HG03045 (cell line): Measurements from ENCODE around the gene ALKBH1.
"Not testable (repeated sequence)": the region's sequence is repeated elsewhere in the genome, so short reads cannot be mapped to it uniquely, and the experiment has no call there.

Experiments
- ATAC-seq: cut with Tn5 transposase; IDR thresholded peaks from one replicate; pipeline ENCODE4 v1.9.1; 2021; ENCODE audit warnings: mild to moderate bottlenecking, moderate library complexity; ENCODE audit not compliant: unreplicated experiment

The ALKBH1 gene

DNA sequence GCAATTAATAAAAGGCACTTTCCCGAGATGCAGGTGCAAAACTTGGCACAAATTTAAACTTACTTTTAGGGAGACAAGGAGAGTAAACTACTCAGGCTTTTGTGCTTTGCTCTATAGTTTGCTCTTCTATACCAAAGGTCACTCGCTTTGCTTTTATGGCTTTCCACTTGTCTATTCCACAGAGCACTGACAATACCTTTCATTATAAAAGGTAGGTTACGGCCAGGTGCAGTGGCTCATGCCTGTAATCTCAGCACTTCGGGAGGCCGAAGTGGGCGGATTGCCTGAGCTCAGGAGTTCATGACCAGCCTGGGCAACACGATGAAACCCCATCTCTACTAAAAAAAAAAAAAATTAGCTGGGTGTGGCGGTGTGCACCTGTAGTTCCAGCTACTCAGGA, 32.9 kb downstream of the ALKBH1 start:
- ATAC-seq: no peak

DNA sequence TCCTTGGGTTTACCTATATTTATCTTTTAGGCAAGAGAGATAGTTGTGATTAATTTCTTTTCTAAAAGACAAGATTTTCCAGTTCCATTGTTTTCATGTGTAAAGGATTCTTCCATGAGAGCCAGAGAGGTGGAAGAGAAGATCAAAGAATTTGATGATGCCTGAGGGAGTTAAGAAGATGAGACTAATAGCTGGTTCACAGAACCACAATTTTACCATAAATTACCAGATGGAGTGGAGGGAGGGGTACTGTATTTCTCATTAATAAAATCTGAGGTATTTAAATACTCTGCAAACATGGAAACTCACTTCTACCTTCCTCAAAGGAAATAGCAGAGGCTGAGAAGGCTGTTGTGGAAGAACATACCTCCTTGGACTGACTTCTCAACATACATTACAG, 34.6 kb downstream of the ALKBH1 start:
- no peak for ATAC-seq

DNA sequence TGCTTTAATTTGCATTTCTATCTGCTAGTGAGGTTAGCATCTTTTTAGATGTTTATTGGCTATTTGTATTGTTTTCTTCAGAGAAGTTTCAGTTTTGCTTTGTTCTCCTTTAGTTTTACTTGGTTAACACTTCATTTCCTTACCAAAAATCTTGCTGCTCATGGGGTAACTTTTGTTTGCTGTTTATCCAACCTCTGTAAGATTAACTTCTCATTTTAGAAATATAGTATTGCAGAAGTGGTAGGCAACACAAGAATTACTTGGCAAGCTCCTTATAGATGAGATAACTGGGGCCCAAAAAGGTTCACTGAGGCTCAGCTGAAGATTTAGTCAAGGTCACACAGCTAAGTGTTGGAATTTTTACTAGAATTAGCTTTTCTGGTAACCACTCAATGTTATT, 40.5 kb downstream of the ALKBH1 start:
- no peak for ATAC-seq

DNA sequence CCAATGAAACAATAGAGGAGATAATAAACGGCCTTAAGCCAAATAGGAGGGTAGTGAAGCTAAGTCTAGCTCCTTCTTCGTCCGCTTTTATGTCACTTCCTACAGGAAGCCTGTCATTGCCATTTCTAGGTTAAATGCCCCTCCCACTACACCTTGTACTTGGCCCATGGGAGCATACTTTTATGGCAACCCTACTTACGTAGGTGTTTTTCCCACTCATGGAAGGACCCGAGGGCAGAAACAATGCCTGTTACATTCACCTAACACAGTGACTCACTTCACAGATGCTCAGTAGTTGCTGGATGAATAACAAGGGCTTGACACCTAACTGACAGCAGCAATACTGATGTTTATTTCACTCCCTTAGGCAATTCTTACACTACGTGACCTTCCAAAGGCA, 44.5 kb downstream of the ALKBH1 start:
- no peak for ATAC-seq

DNA sequence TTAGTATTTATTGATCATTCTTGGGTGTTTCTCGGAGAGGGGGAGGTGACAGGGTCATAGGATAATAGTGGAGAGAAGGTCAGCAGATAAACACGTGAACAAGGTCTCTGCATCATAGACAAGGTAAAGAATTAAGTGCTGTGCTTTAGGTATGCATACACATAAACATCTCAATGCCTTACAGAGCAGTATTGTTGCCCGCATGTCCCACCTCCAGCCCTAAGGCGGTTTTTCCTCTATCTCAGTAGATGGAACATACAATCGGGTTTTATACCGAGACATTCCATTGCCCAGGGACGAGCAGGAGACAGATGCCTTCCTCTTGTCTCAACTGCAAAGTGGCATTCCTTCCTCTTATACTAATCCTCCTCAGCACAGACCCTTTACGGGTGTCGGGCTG, 46.3 kb downstream of the ALKBH1 start:
- not testable (repeated sequence) for ATAC-seq

DNA sequence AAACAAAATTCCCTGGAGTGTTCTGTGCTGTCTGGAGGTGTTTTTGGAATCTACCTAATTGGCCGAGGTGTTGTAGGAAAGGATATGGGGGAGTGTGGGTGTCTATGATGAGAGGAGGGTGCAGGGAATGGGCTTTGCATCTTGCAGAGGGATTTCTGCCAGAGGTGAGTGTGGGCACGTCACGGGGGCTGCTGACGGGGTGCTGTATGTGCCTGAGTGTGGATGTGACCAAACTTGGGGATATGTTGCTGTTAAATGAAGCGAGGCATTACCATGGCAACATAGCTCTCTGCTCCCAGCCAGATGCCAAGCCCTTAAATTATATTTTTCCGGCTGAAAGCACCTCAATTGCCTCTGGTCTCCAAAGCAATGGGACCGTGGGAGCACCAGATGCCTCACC, 47.1 kb downstream of the ALKBH1 start:
- no peak for ATAC-seq

DNA sequence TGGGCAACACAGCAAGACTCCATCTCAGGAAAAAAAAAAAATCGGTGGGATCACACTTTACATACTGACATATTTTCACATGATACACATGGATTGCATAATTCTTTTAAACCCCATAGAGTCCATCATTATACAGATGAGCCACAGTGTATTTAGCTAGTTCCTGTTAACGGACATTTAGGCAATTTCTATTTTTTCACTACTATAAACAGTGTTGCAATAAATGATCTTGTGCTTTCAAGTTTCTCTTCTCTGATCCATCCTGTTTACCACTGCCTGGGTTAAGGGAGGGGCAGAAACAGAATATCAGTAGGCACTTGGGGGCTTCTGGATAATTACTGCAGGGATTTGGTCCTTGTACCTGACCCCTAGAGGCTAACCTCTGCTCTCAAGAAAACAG, 48.0 kb downstream of the ALKBH1 start:
- no peak for ATAC-seq

DNA sequence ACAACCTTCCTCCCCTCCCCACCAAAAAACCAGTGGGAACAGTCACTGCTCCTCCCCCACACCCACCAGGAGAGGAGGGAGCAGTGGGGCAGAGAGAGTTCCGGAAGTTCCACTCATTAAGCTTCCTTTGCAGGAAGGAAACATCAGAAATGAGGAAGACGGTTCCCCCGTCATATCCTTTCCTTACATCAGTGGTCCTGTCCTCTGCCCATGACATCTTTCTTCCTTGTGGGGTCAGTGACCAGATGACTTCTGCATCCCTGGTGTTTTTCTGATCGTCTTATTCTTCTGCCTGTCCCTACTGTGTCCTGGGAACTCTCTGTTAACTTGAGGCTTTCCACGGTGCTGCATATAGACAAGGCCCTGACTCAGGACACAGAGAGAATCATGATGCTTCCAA, 50.5 kb downstream of the ALKBH1 start:
- no peak for ATAC-seq

DNA sequence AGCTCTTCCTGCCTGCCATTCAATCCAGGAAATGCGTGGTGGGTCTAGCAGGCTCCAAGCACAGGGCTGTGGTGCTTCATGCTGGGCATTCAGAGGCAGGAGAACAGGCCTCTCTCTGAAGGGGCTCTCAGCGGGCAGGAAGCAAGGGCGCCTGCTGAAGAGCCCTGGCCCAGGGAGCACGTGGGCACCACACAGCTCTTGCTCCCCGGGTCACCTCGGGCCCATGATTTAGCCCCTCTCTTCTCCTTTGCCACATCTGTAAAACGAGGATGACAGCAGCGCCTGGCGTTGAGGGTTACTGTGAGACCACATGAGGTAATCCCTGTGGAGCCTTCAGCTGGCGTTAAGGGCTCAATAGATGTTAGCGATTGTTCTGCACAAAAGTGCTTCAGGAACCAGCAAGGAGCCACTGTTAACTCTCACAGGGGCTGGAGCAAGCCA, 53.8 kb downstream of the ALKBH1 start:
- ATAC-seq: no peak

DNA sequence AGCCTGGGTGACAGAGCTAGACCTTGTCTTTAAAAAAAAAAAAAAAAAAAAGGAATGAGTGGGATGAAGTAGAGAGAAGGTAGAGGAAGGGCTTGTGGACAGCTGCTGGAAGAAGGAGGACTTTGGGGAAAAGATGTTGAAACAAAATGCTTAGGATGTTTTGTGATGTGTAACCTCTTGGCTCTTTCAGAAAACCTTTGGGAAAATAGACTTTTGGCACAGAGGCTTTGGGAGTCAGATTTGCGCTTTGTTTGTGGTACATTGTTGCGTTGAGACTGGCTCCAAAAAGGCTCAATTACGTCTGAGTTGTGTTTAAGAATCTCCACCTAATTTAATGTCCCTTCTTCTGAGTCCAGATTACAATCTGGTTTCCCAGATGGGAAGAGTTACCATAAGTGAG, 58.5 kb downstream of the ALKBH1 start:
- ATAC-seq: no peak

DNA sequence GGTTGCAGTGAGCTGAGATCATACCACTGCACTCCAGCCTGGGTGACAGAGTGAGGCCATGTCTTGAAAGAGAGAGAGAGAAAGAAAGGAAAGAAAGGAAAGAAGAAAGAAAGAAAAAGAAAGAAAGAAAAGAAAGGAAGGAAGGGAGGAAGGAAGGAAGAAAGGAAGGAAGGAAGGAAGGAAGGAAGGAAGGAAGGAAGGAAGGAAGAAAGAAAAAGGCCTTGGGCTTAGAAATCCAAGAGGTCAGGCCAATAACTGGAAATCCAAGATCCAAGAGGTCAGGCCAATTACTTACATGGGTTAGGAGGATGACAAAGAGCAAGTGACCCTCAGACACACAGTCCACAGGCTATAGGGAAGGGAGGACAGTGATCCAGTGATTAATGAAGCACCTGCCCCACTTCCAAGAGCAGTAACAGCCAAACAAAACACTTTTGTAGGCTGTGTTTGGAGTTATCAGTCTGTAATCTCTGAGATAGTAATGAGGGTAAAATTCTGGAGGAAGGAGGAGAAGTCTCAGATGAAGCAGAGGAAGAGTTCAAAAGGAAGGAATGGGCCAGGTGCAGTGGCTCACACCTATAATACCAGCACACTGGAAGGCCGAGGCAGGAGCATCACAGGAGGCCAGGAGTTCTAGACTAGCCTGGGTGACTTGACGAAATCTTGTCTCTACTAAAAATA, 59.2 kb downstream of the ALKBH1 start:
- no peak for ATAC-seq

DNA sequence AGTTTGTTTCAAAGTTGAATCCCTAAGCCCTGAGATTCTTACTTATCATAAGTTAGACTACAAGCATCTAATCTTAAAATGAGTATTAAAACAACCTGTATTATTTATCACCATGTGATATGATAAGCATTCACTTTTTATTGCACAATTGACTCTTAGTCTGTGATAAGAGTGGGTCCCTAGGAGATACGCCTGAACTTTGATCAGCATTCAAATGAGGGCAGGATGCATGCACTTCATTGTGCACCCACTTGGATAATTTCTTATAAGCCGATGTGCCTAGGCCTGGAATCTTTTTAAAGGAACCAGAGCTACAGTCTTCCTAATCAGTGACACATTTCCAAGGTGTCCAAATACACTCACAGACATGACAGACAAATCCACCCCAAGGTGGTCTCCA, 60.0 kb downstream of the ALKBH1 start:
- no peak for ATAC-seq

DNA sequence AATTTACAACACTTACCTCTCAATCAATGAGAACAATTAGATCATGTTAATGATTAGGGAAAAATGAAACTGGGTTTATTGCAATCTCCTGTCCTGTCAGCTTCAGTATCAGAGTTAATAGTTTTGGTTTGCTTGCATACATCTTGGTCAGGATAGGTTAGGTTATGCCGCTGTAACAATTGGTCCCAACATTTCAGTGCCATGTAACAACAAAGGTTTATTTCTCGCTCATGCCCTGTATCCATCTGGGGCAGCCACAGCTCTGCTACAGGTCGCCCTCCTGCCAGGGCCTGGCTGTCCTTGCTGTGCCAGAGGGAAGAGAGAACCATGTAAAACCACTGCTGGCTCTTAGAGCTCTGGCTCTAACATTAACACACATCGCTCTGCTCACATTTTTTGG, 60.9 kb downstream of the ALKBH1 start:
- no peak for ATAC-seq

DNA sequence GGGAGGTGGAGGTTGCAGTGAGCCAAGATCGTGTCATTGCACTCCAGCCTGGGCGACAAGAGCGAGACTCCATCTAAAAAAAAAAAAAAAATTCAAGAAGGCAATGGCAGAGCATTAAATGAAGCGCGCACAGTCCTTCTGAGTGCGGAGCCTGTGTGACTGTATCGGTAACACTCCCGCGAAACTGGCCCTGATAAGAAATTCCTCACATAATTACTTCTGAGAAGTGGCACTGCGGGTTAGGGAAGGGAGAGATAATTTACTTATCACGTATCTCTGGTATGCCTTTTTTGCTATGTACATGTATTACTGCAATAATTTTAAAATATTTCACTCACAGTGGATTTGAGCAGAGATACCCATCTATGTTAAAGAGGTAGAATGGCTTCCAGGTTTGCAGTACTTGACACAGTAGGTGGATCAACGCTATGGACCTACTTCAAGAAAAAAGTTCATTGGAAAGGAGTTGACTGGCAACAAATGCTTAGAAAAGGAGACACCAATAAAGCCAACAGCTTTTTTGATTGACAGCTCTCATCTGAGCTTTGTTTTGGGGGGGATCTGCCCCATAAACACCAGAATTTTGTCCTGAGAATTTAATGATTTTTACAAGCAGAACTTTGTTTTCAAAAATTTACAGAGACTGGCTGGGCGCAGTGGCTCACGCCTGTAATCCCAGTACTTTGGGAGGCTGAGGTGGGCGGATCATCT, 62.1 kb downstream of the ALKBH1 start:
- no peak for ATAC-seq

DNA sequence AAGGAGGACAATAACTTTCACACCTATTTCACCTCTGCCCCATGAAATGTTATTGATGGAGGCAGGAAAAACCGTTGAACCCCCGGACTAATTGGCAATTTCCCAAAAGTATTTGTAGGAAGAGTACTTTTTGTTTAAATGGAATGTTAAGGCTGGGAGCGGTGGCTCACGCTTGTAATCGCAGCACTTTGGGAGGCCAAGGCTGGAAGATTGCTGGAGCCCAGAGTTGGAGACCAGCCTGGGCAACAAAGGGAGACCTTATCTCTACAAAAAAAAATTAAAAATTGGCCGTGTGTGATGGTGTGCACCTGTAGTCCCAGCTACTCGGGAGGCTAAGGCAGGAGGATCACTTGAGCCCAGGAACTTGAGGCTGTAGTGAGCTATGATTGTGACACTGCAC, 65.4 kb downstream of the ALKBH1 start:
- ATAC-seq: no peak

DNA sequence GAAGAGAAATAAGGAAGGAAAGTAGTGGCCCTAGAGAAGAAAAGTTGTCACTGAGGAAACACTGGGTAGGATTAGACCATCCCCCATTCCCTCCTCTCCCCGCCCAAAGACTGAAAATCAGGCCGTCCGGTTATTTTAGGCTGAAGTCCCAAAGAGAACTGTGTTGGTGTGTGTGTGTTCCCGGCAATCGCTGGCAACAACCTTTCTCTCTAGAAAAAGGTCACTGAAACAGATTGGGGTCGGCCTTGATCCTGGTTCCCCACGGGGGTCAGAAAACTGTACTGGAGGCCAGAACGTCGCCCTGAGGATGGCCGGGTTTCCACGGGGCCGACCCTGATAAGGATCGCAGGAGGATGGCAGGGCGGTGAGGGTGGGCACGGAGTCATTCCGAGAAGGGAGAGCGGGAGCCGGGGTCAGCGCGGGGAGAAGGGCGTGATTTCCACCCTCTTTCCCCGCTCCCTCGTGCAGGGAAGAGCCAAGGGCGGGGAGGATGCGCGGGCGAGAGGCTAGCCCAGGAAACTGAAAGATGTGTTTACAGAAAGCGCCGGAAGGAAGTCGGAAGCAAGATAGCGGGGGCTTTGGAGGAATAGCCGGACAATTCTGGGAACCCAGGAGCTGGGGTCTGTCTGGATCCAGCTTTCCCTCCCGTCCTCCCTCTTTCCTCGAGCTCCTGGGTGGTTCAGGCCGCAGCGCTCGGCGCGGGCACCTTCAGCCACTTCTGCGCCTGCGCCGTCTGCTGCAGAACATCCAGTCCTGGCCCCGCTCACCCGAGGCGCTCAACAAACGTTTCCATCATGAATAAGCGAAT, 66.1 kb downstream of the ALKBH1 start:
- peak; percentile 64 for ATAC-seq

DNA sequence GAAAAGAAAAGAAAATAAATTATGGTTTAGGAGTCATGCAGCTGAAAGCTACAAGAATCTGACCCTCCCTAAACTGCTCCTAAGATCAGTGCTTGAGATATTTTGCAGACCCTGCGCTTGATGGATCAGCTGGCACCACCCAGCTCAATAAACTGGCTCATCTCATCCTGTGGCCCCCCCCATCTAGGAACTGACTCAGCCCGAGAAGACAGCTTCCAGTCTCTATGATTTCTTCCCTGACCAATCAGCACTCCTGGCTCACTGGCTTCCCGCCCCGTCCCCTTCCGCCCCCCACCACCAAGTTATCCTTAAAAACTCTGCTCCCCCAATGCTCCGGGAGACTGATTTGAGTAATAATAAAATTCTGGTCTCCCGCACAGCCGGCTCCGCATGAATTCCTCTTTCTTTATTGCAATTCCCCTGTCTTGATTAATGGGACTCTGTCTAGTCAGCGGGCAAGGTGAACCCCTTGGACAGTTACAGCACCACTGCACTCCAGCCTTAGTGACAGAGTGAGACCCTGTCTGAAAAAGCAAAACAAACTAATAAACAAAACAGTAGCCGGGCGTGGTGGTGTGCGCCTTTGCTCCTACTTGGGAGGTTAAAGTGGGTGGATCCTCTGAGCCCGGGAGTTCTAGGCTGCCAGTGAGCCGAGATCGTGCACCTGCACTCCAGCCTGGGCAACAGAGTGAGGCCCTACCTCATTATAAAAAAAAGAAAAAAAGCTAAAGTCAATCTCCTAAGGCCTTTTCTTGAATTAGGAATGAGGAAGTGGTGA, 66.9 kb downstream of the ALKBH1 start:
- peak; percentile 18 for ATAC-seq

DNA sequence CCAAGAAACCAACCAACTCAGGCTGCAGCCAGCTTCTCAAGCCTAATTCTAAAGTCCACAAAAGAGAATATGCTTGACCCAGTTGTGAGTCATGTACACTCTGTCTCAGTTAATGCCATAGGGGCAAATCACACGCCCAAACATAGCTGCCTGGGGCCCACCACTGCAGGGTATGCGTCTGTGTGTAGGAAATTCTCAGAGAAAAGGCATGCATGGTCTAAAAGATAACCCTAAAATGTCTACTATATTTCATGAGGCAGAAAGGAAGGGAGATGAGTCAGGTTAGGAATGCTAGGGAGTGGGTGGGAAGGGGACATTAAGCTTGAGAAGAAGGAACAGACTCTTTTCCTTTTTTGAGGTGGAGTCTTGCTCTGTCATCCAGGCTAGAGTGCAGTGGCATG, 69.1 kb downstream of the ALKBH1 start:
- ATAC-seq: no peak

DNA sequence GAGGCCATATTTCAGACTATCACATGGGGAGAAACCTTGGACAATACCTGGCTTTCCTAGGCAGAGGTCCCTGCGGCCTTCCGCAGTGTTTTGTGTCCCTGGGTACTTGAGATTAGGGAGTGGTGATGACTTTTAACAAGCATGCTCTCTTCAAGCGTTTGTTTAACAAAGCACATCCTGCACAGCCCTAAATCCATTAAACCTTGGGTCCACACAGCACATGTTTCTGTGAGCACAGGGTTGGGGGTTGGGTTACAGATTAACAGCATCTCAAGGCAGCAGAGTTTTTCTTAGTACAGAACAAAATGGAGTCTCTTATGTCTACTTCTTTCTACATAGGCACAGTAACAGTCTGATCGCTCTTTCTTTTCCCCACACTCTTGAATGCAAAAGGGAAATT, 72.0 kb downstream of the ALKBH1 start:
- not testable (repeated sequence) for ATAC-seq

DNA sequence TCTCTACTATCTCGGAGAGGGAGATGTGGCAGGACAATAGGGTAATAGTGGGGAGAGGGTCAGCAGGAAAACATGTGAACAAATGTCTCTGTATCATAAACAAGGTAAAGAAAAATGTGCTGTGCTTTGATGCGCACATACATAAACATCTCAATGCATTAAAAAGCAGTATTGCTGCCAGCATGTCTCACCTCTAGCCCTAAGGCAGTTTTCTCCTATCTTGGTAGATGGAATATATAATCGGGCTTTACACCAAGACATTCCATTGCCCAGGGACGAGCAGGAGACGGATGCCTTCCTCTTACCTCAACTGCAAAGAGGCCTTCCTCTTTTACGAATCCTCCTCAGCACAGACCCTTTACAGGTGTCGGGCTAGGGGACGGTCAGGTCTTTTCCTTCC, 72.4 kb downstream of the ALKBH1 start:
- not testable (repeated sequence) for ATAC-seq

DNA sequence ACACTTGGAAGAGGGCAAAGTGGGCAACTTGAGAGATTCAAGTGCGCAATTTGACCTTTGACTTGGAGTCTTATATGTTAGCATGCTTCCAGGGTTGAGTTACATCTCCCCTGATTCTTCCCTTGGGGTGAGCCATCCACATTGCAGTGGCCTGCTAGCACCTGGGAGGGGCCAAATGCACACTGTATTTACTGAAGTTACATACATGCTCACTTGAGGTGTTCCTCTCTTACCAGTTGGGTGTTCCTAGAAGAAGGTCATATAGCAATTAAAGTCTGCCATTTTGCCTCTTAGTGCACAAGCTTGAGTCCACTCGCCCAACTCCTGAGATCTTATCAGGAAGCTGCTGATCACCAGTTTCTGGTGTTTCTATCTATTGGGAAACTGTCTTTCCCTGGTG, 77.7 kb downstream of the ALKBH1 start:
- no peak for ATAC-seq
